ENCODE results near the gene UNK. TPM values are rescaled to one million over a fixed set of nuclear protein-coding genes. Genes with fewer than 3 reads are reported as not detected.
A peak's percentile ranks its signal among the peaks of the same experiment; 100 is the strongest.

Gene UNK
- total and polyA plus RNA-seq, 2 of the 13 experiments (the other 11 are each of a cell fraction or from before 2014, with no cell fraction given): 31.6 to 33.0 TPM

- peaks cover 52% of the 10 kb centered on the region for H3K4me1 ChIP-seq (ENCODE audit: insufficient read depth, low read length)
- H3K4me3 ChIP-seq (replicated peaks in 1 of 3; ENCODE audit: insufficient read depth in 1 of 3, low read depth in 2 of 3, low read length in 3 of 3): peak overlapping the region; percentile 79 to 90 (median 90)
- 28% methylated on average over 7 of the region's 7 CpGs for WGBS (ENCODE audit: low lambda C conversion rate)
- DNase-seq (ENCODE audit: low spot score): peak; percentile 50
- peaks cover 4% of the 10 kb centered on the region; the same call in 1 of the 2 replicates for H4K20me1 ChIP-seq (ENCODE audit: insufficient read depth, low read length)
- no peaks in the 10 kb centered on the region for H3K9me3 ChIP-seq (ENCODE audit: low read length)
- no peak for ATAC-seq
- BruUV-seq (replicated peaks): TSS peak; percentile 90
- H3K79me2 ChIP-seq (ENCODE audit: insufficient read depth, low read length): peaks cover 17% of the 10 kb centered on the region
- H3K27ac ChIP-seq (ENCODE audit: extremely low read length, insufficient read depth, low read length): peak overlapping the region; percentile 64
- in situ Hi-C loops (cut with HindIII; ENCODE audit: extremely low pct_ligation_motif_present, low pct_unique_long_range_greater_than_20kb) (no loop called here), intact Hi-C loops (cut with micrococcal nuclease; ENCODE audit: unreplicated experiment) (loop anchor here (2.0 kb wide), 2 partner anchors 15 to 23 kb away; no protein-coding TSS in a partner anchor)
- TF ChIP-seq FOSL2 (CRISPR knock-in tag; IDR thresholded peaks at IDR 0.05) (peak; percentile 77), ZBTB38 (CRISPR knock-in tag; IDR thresholded peaks at IDR 0.05) (0 out of 2 replicates have a peak, but pooled peaks have one; percentile 33), POGK (CRISPR knock-in tag; conservative IDR thresholded peaks at IDR 0.05) (0 out of 2 replicates have a peak, but pooled peaks have one; percentile 30), XRCC5 (optimal IDR thresholded peaks at IDR 0.05; ENCODE audit: low read length) (peak; percentile 18), MAFK (conservative IDR thresholded peaks at IDR 0.05 in 1 of 2, IDR thresholded peaks at IDR 0.05 in 1 of 2; ENCODE audit: low read length in 2 of 2) (peak; percentile 51 to 78), ZC3H13 (CRISPR knock-in tag; IDR thresholded peaks at IDR 0.05) (0 out of 2 replicates have a peak, but pooled peaks have one; percentile 32), SAP130 (CRISPR knock-in tag; IDR thresholded peaks at IDR 0.05; ENCODE audit: low read depth) (peak; percentile 28; the same call in 1 of the 2 replicates), ZSCAN30 (CRISPR knock-in tag; IDR thresholded peaks at IDR 0.05) (0 out of 2 replicates have a peak, but pooled peaks have one; percentile 7), ZFX (CRISPR knock-in tag; IDR thresholded peaks at IDR 0.05; ENCODE audit: low read depth) (peak; percentile 31), EHMT2 (IDR thresholded peaks at IDR 0.05; ENCODE audit: borderline replicate concordance, low read depth, low read length) (no peak), ZNF567 (CRISPR knock-in tag; IDR thresholded peaks at IDR 0.05; ENCODE audit: borderline replicate concordance) (no peak), ZNF605 (CRISPR knock-in tag; IDR thresholded peaks at IDR 0.05) (peak; percentile 42; the same call in 1 of the 2 replicates), MIER3 (CRISPR knock-in tag; IDR thresholded peaks at IDR 0.05; ENCODE audit: borderline replicate concordance) (0 out of 2 replicates have a peak, but pooled peaks have one; percentile 13), ZNF501 (CRISPR knock-in tag; IDR thresholded peaks at IDR 0.05) (0 out of 2 replicates have a peak, but pooled peaks have one; percentile 44), ARNT2 (CRISPR knock-in tag; IDR thresholded peaks at IDR 0.05; ENCODE audit: low read depth) (peak; percentile 12; the same call in 1 of the 2 replicates), JUN (CRISPR knock-in tag; IDR thresholded peaks at IDR 0.05) (0 out of 2 replicates have a peak, but pooled peaks have one; percentile 34), MEIS1 (CRISPR knock-in tag; IDR thresholded peaks at IDR 0.05; ENCODE audit: borderline replicate concordance) (peak; percentile 65; the same call in 1 of the 2 replicates), ZNF274 (CRISPR knock-in tag; IDR thresholded peaks at IDR 0.05) (no peak), MAFF (IDR thresholded peaks at IDR 0.05; ENCODE audit: low read depth, low read length) (peak; percentile 63), ZNF558 (CRISPR knock-in tag; IDR thresholded peaks at IDR 0.05; ENCODE audit: borderline replicate concordance) (no peak)
- H3K9ac ChIP-seq (ENCODE audit: insufficient read depth, low read depth, low read length): peak overlapping the region; percentile 78
- H2AFZ ChIP-seq (ENCODE audit: low read length): no peak overlapping the region
- POLR2A ChIA-PET: interaction anchor here (0.5 to 12.8 kb wide), 15 partner anchors 8 to 134 kb away, joined by 3 to 454 read pairs (median 24); partner anchors contain the start of genes ACOX1, GALK1, TEN1 and TRIM47
- no peaks in the 10 kb centered on the region; a peak in 1 of 5 replicates for H3K27me3 ChIP-seq (ENCODE audit: control insufficient read depth in 1 of 2, insufficient read depth in 2 of 2, low read length in 2 of 2)
- H3K36me3 ChIP-seq (replicated peaks in 1 of 2; ENCODE audit: control insufficient read depth in 1 of 2, insufficient read depth in 2 of 2, low read length in 2 of 2): peaks cover 6 to 20% of the 10 kb centered on the region in 2 experiments
- no peak for FAIRE-seq
- peak overlapping the region; percentile 92 for H3K4me2 ChIP-seq (ENCODE audit: low read depth, low read length)
- CTCF ChIA-PET (ENCODE audit: low intra/inter-chr PET ratio, low total read pairs): no interaction called here
Observed at GRCh38 chr17:75854101-75854748, 69.6 kb downstream of the UNK start.

All from HepG2 (cell line).